B cell (primary cell): Measurements from ENCODE around the gene SGCA. TPM values are rescaled to one million over a fixed set of nuclear protein-coding genes. Genes with fewer than 3 reads are reported as not detected.

Experiments
- ATAC-seq: fragments of 200-7000 bp; cut with Tn5 transposase; one replicate; pipeline ENCODE4 v1.10.0; 2021; ENCODE audit warnings: low read depth, mild to moderate bottlenecking, moderate number of reproducible peaks, moderate library complexity
- CTCF ChIA-PET: fragments of 350-600 bp; sonication (Branson Sonifier 250); formaldehyde crosslinking; loops from one replicate; lab custom pipeline; 2021; ENCODE audit warnings: antibody characterized with exemption, inconsistent platforms; lab: Charles Lee
- POLR2A ChIA-PET: fragments of 350-600 bp; sonication (Branson Sonifier 250); formaldehyde crosslinking; loops from one replicate; lab custom pipeline; 2021; ENCODE audit warnings: antibody characterized with exemption; lab: Charles Lee
- DNase-seq: peaks from one replicate; pipeline ENCODE4 v3.0.0; 2013
- H2AFZ ChIP-seq: 2 replicates; pipeline ENCODE4 v1.6.1; 2012; ENCODE audit warnings: mild to moderate bottlenecking, low read depth, low read length; ENCODE audit not compliant: insufficient read depth, poor library complexity, severe bottlenecking
- H3K27ac ChIP-seq, 2 donors: 1 replicate in 1 of 2; 2 replicates in 1 of 2; pipeline ENCODE4 v1.5.1; 2012 to 2013; ENCODE audit warnings: low read length in 2 of 2, mild to moderate bottlenecking in 2 of 2, moderate library complexity in 1 of 2
- H3K27me3 ChIP-seq, 4 experiments: fragments of 200-600 bp in 1 of 4; sonication (generic) in 1 of 4; replicated peaks in 1 of 4; 1 replicate in 2 of 4; 2 replicates in 2 of 4; pipeline versions ENCODE4 v1.6.1 to v1.7.0; 2013 to 2016; ENCODE audit warnings: low read length in 3 of 4, mild to moderate bottlenecking in 2 of 4, mixed read lengths in 1 of 4, moderate library complexity in 1 of 4; ENCODE audit not compliant: insufficient read depth in 4 of 4, control insufficient read depth in 3 of 4; ENCODE audit errors: control extremely low read depth in 1 of 4
- H3K36me3 ChIP-seq, 2 experiments: replicated peaks in 1 of 2; 1 replicate in 1 of 2; 2 replicates in 1 of 2; pipeline versions ENCODE4 v1.6.1 to v1.7.1; 2013; ENCODE audit warnings: low read length in 1 of 2; ENCODE audit not compliant: insufficient read depth in 2 of 2, control insufficient read depth in 1 of 2; ENCODE audit errors: control extremely low read depth in 1 of 2, extremely low read depth in 1 of 2
- H3K4me1 ChIP-seq, 2 donors: fragments of 200-600 bp in 1 of 2; sonication (generic) in 1 of 2; 1 replicate in 1 of 2; 2 replicates in 1 of 2; pipeline versions ENCODE4 v1.5.1 to v1.6.1; 2013 to 2017; ENCODE audit warnings: low read length in 2 of 2; ENCODE audit not compliant: control insufficient read depth in 2 of 2, insufficient read depth in 2 of 2
- H3K4me2 ChIP-seq: replicated peaks from 2 replicates; pipeline ENCODE3; 2012; ENCODE audit warnings: mild to moderate bottlenecking, low read depth, low read length; ENCODE audit not compliant: poor library complexity, severe bottlenecking
- H3K4me3 ChIP-seq, 5 experiments: fragments of 200-600 bp in 1 of 5; sonication (generic) in 1 of 5; 1 replicate in 3 of 5; 2 replicates in 2 of 5; pipeline versions ENCODE4 v1.5.1 to v1.7.0; 2011 to 2016; ENCODE audit warnings: low read length in 4 of 5, mild to moderate bottlenecking in 4 of 5, low read depth in 2 of 5, control low read depth in 1 of 5, moderate library complexity in 1 of 5; ENCODE audit not compliant: insufficient read depth in 1 of 5; ENCODE audit errors: control extremely low read depth in 1 of 5, extremely low read depth in 1 of 5
- H3K79me2 ChIP-seq: fragments of 200-600 bp; sonication (generic); one replicate; pipeline ENCODE4 v1.6.0; 2016; ENCODE audit warnings: low read length; ENCODE audit not compliant: control insufficient read depth, insufficient read depth
- H3K9ac ChIP-seq: fragments of 200-600 bp; sonication (generic); 2 replicates; pipeline ENCODE4 v1.6.1; 2017; ENCODE audit warnings: mild to moderate bottlenecking, low read length, moderate library complexity
- H3K9me3 ChIP-seq, 3 donors: one replicate each; pipeline versions ENCODE4 v1.6.1 to v1.7.1; 2013; ENCODE audit warnings: low read length in 2 of 3; ENCODE audit not compliant: control insufficient read depth in 2 of 3, insufficient read depth in 1 of 3; ENCODE audit errors: control extremely low read depth in 1 of 3
- H4K20me1 ChIP-seq: 2 replicates; pipeline ENCODE4 v1.6.0; 2012; ENCODE audit warnings: mild to moderate bottlenecking, low read length; ENCODE audit not compliant: insufficient read depth, control insufficient read depth, poor library complexity, severe bottlenecking
- H3K27ac Mint-ChIP-seq: one replicate; pipeline ENCODE4 v1.8.0; 2021; ENCODE audit warnings: mixed read lengths
- H3K27me3 Mint-ChIP-seq: one replicate; pipeline ENCODE4 v1.8.0; 2021; ENCODE audit warnings: mixed read lengths
- H3K4me1 Mint-ChIP-seq: one replicate; pipeline ENCODE4 v1.8.0; 2021; ENCODE audit warnings: mixed read lengths
- H3K4me3 Mint-ChIP-seq: one replicate; pipeline ENCODE4 v1.8.0; 2021; ENCODE audit warnings: mixed read lengths
- H3K9me3 Mint-ChIP-seq: one replicate; pipeline ENCODE4 v1.8.0; 2022; ENCODE audit warnings: mixed read lengths; ENCODE audit not compliant: insufficient read depth
- CTCF ChIP-seq: fragments of 200-600 bp; IDR thresholded peaks from one replicate; pipeline ENCODE4 v1.8.0; 2022; ENCODE audit warnings: antibody characterized with exemption, mild to moderate bottlenecking
- EZH2 ChIP-seq: IDR thresholded peaks from 2 replicates; pipeline ENCODE4 v1.6.1; 2012; ENCODE audit warnings: borderline replicate concordance, low read depth, mild to moderate bottlenecking, moderate library complexity, low read length; ENCODE audit not compliant: insufficient read depth, poor library complexity, severe bottlenecking
- WGBS: methylation state at CpG from one replicate; pipeline ENCODE4 v1.1.5; 2013; ENCODE audit warnings: missing lambda C conversion rate; ENCODE audit not compliant: insufficient coverage; 5-methylcytosine and 5-hydroxymethylcytosine counted together
- intact Hi-C: fragments of 100-400 bp; cut with micrococcal nuclease; formaldehyde crosslinking; loops from one replicate; pipeline ENCODE4 v1.10.0; 2022
- polyA plus RNA-seq: library from polyadenylated mRNA; depleted of rRNA; stranded (reverse); fragments of >200 nt; gene quantifications from 2 replicates; pipeline ENCODE4 v1.2.3, GENCODE V29; 2012
- total RNA-seq, 2 donors: library from RNA; stranded (reverse); fragments of 120-200 nt in 1 of 2; gene quantifications; 1 replicate in 1 of 2; 2 replicates in 1 of 2; pipeline versions ENCODE4 v1.2.3 to v1.2.4, GENCODE V29; 2013 to 2022

The SGCA gene
- total and polyA plus RNA-seq, 2 donors (not counting 1 experiment from before 2014, with no cell fraction given): 4.4 to 4.5 TPM

GRCh38 chr17:50183421-50183994 is 17.7 kb downstream of the SGCA start:
- no peak overlapping the region for H3K27ac ChIP-seq
- intact Hi-C loops: no loop called here
- H3K27ac Mint-ChIP-seq: peak overlapping the region; percentile 42
- WGBS: 53% methylated on average over 8 of the region's 12 CpGs
- H3K9ac ChIP-seq: peak overlapping the region; percentile 4
- no peaks in the 10 kb centered on the region for H3K36me3 ChIP-seq
- peak overlapping the region; percentile 4 for H2AFZ ChIP-seq
- POLR2A ChIA-PET: no interaction called here
- CTCF ChIA-PET: interaction anchor here (1.0 to 3.3 kb wide), 2 partner anchors 10 to 14 kb away, joined by 3 to 10 read pairs; no protein-coding TSS in a partner anchor
- peaks cover 44% of the 10 kb centered on the region for H3K4me1 Mint-ChIP-seq
- H3K4me2 ChIP-seq: peak overlapping the region; percentile 67
- H3K27me3 Mint-ChIP-seq: no peaks in the 10 kb centered on the region
- H3K4me1 ChIP-seq: peaks cover 27 to 34% of the 10 kb centered on the region in 2 donors
- H3K79me2 ChIP-seq: no peaks in the 10 kb centered on the region
- H4K20me1 ChIP-seq: no peaks in the 10 kb centered on the region
- peaks cover 0 to 5% (median 0%) of the 10 kb centered on the region in 3 donors for H3K9me3 ChIP-seq
- H3K4me3 Mint-ChIP-seq: peak overlapping the region; percentile 56
- DNase-seq (peak; percentile 54), ATAC-seq (peak; percentile 67)
- peak overlapping the region in 2 of 5 experiments; percentile 0 to 16 for H3K4me3 ChIP-seq
- H3K27me3 ChIP-seq: no peaks in the 10 kb centered on the region
- no peaks in the 10 kb centered on the region for H3K9me3 Mint-ChIP-seq
- no peak for TF ChIP-seq CTCF
- no peak for TF ChIP-seq EZH2

DNA sequence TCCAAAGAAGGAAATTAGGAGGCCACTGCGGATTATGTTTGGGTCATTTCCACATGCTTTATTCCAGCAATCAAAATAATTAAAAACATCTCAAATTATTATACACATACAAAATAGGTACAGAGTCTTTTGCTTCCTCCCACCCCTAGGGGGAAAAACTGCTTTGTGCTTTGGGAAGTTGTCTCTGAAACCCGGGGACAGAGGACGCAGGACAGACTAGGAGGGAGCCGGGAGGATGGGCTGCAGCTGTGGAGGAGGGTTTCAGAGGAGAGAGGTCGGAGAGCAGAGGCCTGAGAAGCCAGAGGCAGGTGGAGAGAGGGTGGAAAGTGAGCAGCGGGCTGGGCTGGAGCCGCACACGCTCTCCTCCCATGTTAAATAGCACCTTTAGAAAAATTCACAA is 18.3 kb downstream of the SGCA start:
- Histone ChIP-seq H2AFZ (no peak overlapping the region), H3K9ac (peak overlapping the region; percentile 4), H3K9me3 (peaks cover 0 to 5% (median 0%) of the 10 kb centered on the region in 3 donors), H3K4me1 (peaks cover 27 to 31% of the 10 kb centered on the region in 2 donors), H3K4me3 (peak overlapping the region in 2 of 5 experiments; percentile 0 to 16), H3K27me3 (no peaks in the 10 kb centered on the region), H3K4me2 (peak overlapping the region; percentile 67), H3K79me2 (no peaks in the 10 kb centered on the region), H3K27ac (no peak overlapping the region), H3K36me3 (no peaks in the 10 kb centered on the region), H4K20me1 (no peaks in the 10 kb centered on the region)
- intact Hi-C loops: no loop called here
- H3K4me1 Mint-ChIP-seq: peaks cover 40% of the 10 kb centered on the region
- H3K27me3 Mint-ChIP-seq: no peaks in the 10 kb centered on the region
- H3K27ac Mint-ChIP-seq: peak overlapping the region; percentile 53
- no peak for ATAC-seq
- peak overlapping the region; percentile 56 for H3K4me3 Mint-ChIP-seq
- no peak for DNase-seq
- POLR2A ChIA-PET: no interaction called here
- WGBS: 8% methylated on average over 3 of the region's 8 CpGs
- CTCF ChIA-PET: interaction anchor here (3.3 kb wide), 1 partner anchor 15 kb away, joined by 10 read pairs; no protein-coding TSS in a partner anchor
- TF ChIP-seq EZH2 (no peak), CTCF (peak; percentile 33)
- H3K9me3 Mint-ChIP-seq: no peaks in the 10 kb centered on the region
